HG03066 (cell line): Measurements from ENCODE around the gene NPB.

Experiments used
- ATAC-seq: cut with Tn5 transposase; IDR thresholded peaks from one replicate; pipeline ENCODE4 v1.9.1; 2021; ENCODE audit warnings: low read depth; ENCODE audit not compliant: unreplicated experiment

The NPB gene

DNA sequence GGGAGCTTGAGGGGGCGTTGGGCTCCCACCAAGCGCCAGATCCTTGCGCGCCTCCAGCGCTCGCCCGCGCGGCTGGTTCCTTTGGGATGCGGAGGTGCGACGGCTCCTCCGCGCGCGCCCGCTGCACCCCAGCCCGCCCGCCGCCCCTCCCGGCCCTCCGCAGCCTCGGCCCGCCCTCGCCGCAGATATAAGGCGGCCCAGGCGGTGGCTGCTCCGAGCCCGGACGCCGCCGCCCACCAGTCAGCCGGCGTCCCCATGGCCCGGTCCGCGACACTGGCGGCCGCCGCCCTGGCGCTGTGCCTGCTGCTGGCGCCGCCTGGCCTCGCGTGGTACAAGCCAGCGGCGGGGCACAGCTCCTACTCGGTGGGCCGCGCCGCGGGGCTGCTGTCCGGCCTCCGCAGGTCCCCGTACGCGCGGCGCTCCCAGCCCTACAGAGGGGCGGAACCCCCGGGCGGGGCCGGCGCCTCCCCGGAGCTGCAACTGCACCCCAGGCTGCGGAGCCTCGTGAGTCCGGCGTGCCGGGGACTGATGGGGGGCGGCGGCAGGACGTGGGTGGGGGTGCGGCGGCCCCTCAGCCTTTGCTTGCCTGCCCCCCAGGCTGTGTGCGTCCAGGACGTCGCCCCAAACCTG is at the start of gene NPB:
Gene NPB (plus strand): TSS at position 216 of the 630 bp plus-strand sequence. CDS start 40 bp downstream, at position 256.
- no peak for ATAC-seq

DNA sequence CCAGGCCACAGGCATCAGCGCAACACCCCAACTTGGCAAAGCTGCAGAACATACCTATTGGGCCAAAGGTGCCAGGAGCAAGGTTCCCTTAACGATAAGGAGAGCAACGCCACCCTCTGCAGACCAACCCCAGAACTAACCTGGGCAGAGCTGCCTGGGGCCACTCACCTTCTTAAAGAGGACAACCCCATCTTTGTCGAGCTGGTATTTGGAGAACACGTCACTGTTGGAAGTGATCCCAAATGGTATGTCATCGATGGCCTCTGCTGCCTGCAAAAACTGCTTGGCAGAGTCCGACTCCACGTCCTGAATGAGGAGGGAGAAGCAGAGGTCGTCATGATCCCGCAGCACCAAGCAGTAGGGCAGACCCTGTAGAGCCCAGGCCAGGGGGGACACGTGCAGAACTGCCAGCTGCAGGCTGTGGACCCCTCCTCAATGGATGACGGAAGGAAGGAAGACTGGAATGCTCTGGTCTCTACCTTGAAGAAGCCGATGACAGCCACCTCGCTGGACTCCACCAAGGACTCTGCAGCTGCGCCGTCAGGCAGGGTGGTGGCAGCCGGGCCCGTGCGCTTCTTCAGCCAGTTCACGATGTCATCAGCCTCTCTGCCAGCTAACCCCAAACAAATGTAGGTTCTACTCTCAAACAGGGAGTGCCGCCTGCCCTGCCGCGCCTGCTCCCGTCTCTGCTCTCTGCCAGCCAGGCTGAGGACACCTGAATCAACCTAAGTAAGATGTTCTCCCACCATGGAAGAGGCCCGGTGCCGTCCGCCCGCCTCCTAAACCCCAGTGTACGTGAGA is 46.9 kb upstream of the NPB start:
- ATAC-seq, result no peak

GRCh38 chr17:81858170-81858966 is 43.7 kb upstream of the NPB start:
- ATAC-seq, result no peak

DNA sequence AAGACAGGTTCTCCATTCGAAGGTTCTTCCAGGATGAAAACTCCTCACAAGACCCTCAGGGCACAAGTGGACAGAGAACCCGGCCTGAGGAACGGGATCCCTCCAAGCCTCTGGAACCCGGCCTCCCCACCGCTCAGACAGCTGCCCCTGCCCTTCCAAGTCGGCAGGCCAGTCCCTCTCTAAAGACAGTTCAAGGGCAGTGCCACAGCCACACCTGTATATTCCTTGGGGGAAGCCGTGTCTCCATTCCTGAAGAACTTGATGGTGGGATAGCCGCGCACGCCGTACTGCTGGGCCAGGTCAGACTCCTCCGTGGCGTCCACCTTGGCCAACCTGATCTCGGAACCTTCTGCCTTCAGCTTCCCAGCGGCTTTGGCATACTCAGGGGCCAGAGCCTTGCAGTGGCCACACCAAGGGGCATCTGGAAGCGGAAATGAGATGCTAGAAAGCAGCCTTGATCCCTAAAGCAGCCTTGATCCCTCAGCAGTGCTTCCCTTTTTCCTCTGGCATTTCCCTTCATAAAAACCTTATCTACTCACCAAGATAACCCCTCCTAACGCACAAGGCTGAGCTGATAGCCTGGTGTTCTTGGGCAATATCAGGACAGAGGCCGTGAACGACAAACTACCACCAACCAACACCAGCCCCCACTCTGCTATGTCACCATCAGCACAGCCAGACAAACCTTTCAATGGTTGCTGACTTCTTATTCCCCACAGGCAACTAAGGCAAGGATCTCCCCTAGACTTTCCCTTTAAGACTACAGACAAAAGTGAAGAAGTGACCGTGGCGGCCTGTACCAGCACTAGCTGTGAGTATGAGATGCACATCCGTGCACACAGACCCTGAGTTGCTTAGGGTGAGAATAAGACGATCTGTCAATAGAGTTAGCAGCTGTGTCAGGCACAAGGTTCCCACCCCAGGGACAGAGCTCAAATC is 42.8 kb upstream of the NPB start:
- ATAC-seq, result no peak

GRCh38 chr17:81859906-81860755 is 41.9 kb upstream of the NPB start, which contains the start of gene P4HB:
P4HB (minus strand) TSS chr17:81860535; CDS start chr17:81860471, 64 bp downstream.
- peak; percentile 74 for ATAC-seq

DNA sequence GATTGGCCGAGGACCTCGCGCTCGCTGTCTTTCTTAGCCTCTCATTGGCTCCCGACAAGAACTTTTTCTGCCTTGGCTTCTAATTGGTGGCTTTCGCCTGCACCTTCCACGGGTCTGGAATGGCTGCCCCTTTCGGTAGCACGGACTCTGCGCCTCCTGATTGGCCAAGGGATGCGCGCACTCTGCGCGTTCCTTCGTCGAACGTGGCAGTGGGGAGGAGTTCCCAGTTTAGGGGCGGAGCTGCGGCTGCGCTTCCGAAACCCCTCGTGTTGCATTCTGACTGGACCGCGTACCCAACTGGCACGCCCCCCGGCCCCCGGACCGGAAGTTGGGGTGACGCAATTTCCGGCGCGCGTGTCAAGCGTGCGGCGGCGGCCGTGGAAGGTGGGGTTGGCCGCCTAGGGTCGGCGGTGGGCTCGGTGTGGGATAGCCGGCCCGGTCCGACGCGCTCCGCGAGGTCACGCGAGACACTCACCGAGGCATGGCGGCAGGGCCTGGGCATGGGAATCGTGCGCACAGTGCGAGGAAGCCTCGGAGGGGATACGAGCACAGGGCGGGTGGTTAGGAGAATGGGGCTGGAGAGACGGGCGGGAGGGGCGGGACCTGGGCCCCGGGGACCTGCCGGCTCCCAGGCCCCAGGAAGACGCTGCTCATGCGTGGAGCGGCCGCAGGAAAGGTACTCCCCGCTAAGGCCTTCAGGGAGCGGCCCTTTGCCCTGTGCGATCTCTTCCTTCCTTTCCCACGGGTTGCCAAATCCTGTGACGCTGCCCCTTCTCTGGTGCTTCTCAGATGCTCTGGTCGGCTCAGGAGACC is 41.1 kb upstream of the NPB start:
- ATAC-seq, result peak; percentile 69

DNA sequence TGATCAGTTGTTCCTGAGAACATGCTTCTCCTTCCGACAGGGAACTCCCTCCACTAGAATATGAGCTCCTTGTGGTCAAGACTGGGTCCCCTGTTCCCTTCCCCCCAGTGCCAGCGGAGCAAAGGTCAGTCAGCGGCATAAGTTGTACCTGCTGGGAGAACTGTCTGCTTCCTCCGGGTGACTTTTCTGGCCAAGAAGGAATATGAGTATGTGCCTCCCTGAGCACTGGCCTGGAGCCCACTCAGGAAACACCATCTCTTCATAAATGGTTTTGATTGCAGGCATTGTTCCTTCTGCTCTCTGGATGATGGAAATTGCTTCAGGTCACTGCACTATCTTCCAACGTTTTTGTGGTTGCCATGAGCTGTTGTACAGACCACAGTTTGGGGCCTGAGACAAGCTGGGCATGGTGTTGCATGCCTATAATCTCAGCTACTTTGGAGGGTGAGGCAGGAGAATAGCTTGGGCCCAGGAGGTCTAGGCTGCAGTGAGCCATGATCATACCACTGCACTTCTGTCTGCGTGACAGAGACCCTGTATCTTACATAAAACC is 38.8 kb upstream of the NPB start:
- ATAC-seq, result no peak

- no peak for ATAC-seq
Measured at GRCh38 chr17:81863833-81864768, 37.9 kb upstream of the NPB start.

- ATAC-seq, result no peak
Measured at GRCh38 chr17:81865358-81865732, 36.7 kb upstream of the NPB start.

DNA sequence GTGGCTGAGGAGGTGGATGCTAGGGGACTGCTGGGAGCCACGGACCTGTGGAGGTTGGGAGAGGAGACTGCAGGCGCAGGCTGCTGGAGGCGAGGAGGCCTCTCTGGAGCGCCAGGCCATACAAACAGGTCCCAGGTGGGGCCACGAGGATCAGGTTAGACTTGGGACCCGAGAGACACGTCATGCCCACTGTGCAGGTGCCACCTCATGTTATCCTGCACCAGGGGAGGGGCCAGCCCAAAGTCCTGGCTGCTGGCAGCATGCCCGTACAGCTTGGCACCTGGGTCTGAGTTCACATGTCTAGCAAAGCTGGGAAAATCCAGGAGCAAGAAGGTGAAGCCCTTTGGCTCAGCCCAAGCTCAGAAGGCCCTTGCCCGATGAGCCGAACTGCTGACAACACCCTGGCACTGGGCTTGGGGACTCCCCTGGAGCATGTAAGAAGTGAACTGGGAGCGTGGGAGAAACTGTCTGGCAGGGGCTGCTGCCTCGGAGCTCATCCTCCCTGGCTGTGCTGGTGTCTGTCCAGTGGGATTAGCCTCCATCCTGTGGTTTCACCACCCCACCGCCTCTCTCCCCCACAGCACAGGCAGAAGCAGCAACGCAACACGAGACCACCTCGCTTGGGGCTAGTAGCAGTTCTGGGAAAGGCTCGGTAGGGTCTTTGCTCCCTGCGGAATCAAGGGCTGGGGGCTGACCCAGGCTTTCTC is 36.2 kb upstream of the NPB start:
- ATAC-seq, result no peak

- no peak for ATAC-seq
Measured at GRCh38 chr17:81866440-81867169, 35.4 kb upstream of the NPB start.

DNA sequence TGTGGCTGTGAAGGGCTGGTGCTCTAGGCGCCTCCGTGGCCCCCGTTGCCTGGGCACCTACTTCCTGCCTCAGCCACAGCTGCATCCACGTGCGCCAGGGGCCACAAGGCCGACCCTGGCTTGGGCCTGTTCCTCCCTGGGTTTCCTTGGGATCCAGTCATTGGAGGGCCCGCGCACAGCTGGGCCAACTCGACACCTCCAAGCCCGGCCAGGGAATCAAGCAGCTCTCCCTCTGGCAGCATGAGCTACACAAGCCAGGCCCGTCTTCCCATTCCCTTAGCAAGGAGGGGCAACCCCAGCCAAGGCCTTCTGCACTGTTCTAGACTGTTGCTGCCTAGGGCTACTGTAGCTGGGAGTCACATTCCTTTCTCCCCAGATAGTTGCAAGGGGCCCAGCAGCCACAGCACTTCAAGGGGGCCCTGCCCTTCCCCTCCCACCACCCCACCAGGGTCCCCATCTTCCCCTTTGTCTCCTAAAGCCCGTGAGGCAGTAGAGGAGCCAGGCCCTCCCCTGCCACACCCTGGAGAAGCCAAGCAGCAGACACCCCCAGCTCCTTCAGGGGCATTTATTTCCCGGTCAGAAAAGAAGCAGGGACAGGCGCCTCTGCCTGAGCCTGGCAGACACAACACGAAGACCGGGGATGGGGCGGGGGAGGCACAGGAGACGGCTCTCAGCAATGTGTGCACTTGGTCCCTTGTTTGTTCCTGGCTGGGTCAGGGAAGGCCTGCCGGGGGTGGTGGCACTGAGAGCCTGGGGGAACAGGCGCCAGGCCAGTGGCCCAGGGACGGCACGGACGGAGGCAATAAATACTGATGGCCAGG is 34.7 kb upstream of the NPB start:
- ATAC-seq, result no peak

- ATAC-seq, result no peak
Measured at GRCh38 chr17:81867991-81868673, 33.9 kb upstream of the NPB start.

GRCh38 chr17:81868674-81869220 is 33.3 kb upstream of the NPB start:
- no peak for ATAC-seq
